Neural progenitor cell (in vitro differentiated cells): Measurements from ENCODE around the gene TRAF3.

ENCODE experiments used
- EZH2 ChIP-seq: fragments of 200-600 bp; sonication (generic); IDR thresholded peaks from 2 replicates; pipeline ENCODE4 v1.6.1; 2017; ENCODE audit warnings: antibody characterized with exemption, mild to moderate bottlenecking, moderate library complexity
- TF ChIP-seq, protein P1 (sequence below): fragments of 200-600 bp; sonication (generic); IDR thresholded peaks from 2 replicates; pipeline ENCODE4 v1.5.1; 2017; ENCODE audit warnings: antibody characterized with exemption, mild to moderate bottlenecking

DNA sequence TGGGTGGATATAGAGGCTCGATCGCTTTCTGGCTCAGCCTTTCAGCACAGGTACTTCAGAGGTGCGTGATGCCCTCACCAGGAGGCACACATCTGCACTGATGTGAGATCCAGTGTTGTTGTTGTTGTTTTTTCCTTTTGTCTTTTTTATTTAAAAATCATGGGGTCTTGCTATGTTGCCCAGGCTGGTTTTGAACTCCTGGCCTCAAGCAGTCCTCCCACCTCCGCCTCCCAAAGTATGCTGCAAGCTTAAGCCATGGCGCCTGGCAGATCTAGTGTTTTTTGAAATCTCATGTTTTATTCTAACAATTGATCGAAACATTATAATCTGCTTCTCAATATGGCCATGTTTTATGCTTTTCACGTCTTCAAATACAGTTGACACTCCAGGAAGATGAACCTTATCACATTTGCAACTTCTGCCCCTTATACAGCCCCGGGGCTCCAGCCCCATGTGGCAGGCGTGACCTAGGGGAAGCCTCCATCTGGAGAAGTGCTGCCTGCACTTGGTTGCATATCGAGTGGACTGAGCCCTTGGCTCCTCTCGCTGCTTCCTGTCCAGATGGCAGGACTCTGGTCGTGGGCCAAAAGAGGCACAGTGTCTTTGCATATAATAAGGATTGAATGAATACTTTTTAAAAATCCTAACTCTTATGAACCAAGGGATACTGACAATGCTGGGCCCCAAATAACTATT lies 71.7 kb downstream of the TRAF3 start:
- TF ChIP-seq, protein P1, sequence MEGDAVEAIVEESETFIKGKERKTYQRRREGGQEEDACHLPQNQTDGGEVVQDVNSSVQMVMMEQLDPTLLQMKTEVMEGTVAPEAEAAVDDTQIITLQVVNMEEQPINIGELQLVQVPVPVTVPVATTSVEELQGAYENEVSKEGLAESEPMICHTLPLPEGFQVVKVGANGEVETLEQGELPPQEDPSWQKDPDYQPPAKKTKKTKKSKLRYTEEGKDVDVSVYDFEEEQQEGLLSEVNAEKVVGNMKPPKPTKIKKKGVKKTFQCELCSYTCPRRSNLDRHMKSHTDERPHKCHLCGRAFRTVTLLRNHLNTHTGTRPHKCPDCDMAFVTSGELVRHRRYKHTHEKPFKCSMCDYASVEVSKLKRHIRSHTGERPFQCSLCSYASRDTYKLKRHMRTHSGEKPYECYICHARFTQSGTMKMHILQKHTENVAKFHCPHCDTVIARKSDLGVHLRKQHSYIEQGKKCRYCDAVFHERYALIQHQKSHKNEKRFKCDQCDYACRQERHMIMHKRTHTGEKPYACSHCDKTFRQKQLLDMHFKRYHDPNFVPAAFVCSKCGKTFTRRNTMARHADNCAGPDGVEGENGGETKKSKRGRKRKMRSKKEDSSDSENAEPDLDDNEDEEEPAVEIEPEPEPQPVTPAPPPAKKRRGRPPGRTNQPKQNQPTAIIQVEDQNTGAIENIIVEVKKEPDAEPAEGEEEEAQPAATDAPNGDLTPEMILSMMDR = no peak
- TF ChIP-seq EZH2 = no peak
